ENCODE data around the gene NCL. TPM values are rescaled to one million over a fixed set of nuclear protein-coding genes. Genes with fewer than 3 reads are reported as not detected.

The NCL gene
- total and polyA plus RNA-seq, 2 of the 13 experiments (the other 11 are each of a cell fraction or from before 2014, with no cell fraction given) = 105 to 779 TPM

- TF ChIP-seq, protein P1, sequence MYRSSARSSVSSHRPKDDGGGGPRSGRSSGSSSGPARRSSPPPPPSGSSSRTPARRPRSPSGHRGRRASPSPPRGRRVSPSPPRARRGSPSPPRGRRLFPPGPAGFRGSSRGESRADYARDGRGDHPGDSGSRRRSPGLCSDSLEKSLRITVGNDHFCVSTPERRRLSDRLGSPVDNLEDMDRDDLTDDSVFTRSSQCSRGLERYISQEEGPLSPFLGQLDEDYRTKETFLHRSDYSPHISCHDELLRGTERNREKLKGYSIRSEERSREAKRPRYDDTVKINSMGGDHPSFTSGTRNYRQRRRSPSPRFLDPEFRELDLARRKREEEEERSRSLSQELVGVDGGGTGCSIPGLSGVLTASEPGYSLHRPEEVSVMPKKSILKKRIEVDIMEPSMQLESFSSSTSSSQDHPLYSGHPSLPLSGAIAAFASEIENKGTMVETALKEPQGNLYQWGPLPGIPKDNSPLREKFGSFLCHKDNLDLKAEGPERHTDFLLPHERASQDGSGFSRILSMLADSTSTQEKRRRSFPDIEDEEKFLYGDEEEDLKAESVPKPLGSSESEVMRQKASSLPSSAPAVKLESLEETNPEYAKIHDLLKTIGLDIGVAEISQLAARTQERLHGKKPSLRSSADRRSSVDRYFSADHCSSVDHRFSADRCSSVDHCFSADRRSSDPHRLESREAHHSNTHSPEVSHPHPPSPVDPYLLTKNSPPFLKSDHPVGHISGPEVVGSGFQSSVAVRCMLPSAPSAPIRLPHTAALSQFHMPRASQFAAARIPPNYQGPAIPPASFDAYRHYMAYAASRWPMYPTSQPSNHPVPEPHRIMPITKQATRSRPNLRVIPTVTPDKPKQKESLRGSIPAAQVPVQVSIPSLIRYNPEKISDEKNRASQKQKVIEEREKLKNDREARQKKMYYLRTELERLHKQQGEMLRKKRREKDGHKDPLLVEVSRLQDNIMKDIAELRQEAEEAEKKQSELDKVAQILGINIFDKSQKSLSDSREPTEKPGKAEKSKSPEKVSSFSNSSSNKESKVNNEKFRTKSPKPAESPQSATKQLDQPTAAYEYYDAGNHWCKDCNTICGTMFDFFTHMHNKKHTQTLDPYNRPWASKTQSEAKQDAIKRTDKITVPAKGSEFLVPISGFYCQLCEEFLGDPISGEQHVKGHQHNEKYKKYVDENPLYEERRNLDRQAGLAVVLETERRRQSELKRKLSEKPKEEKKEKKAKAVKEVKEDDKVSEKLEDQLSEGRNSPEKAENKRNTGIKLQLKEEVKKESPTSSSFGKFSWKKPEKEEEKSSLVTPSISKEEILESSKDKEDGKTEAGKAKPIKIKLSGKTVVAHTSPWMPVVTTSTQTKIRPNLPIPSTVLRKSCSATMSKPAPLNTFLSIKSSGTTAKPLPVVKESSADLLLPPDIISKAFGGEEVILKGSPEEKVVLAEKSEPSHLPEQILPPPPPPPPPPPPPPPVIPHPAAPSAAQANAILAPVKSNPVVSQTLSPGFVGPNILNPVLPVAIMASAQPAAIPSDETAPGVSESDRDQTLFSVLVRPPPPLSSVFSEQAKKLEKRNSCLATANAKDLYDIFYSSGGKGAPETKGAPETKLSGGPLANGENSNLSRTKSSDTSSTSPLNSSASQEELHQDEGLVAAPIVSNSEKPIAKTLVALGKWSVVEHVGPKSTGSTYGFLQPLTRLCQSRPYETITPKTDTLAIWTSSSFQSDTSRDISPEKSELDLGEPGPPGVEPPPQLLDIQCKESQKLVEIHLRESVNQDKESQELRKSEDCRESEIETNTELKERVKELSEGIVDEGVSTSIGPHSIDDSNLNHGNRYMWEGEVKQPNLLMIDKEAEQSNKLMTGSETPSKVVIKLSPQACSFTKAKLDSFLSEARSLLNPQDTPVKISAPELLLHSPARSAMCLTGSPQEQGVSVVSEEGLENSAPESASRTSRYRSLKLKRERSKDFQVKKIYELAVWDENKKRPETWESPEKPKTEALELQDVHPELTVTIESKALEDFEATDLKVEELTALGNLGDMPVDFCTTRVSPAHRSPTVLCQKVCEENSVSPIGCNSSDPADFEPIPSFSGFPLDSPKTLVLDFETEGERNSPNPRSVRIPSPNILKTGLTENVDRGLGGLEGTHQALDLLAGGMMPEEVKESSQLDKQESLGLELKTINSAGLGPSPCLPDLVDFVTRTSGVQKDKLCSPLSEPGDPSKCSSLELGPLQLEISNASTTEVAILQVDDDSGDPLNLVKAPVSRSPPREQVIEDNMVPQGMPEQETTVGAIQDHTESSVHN (CRISPR knock-in tag; IDR thresholded peaks at IDR 0.05) = peak; percentile 95
- TF ChIP-seq, protein P2, sequence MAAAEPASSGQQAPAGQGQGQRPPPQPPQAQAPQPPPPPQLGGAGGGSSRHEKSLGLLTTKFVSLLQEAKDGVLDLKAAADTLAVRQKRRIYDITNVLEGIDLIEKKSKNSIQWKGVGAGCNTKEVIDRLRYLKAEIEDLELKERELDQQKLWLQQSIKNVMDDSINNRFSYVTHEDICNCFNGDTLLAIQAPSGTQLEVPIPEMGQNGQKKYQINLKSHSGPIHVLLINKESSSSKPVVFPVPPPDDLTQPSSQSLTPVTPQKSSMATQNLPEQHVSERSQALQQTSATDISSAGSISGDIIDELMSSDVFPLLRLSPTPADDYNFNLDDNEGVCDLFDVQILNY (CRISPR knock-in tag; conservative IDR thresholded peaks at IDR 0.05) = peak; percentile 84
- no peak for TF ChIP-seq ZNF496 (CRISPR knock-in tag; IDR thresholded peaks at IDR 0.05; ENCODE audit: insufficient replicate concordance)
- TF ChIP-seq ZNF253 (CRISPR knock-in tag; IDR thresholded peaks at IDR 0.05; ENCODE audit: borderline replicate concordance) = peak; percentile 94
- TF ChIP-seq BCL6 (CRISPR knock-in tag; IDR thresholded peaks at IDR 0.05) = peak; percentile 39; the same call in 1 of the 2 replicates
- TF ChIP-seq, protein P3, sequence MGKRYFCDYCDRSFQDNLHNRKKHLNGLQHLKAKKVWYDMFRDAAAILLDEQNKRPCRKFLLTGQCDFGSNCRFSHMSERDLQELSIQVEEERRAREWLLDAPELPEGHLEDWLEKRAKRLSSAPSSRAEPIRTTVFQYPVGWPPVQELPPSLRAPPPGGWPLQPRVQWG (CRISPR knock-in tag; IDR thresholded peaks at IDR 0.05; ENCODE audit: borderline replicate concordance, low read depth) = peak; percentile 41; the same call in 1 of the 2 replicates
- peak; percentile 88; the same call in 1 of the 2 replicates for TF ChIP-seq NAIF1 (CRISPR knock-in tag; IDR thresholded peaks at IDR 0.05; ENCODE audit: borderline replicate concordance)
- TF ChIP-seq IRF2 (CRISPR knock-in tag; IDR thresholded peaks at IDR 0.05) = peak; percentile 82
- peak; percentile 92 for TF ChIP-seq FOXM1 (CRISPR knock-in tag; IDR thresholded peaks at IDR 0.05)
- TF ChIP-seq ZNF230 (CRISPR knock-in tag; IDR thresholded peaks at IDR 0.05) = peak; percentile 80
- TF ChIP-seq DZIP1 (CRISPR knock-in tag; IDR thresholded peaks at IDR 0.05) = peak; percentile 98
- TF ChIP-seq TP53 (CRISPR knock-in tag; conservative IDR thresholded peaks at IDR 0.05) = no peak; the same call in 1 of the 2 replicates
- peak; percentile 100 for TF ChIP-seq DMAP1 (CRISPR knock-in tag; IDR thresholded peaks at IDR 0.05)
- TF ChIP-seq YEATS4 (CRISPR knock-in tag; IDR thresholded peaks at IDR 0.05; ENCODE audit: borderline replicate concordance) = peak; percentile 98
- peak; percentile 98 for TF ChIP-seq ZNF543 (CRISPR knock-in tag; IDR thresholded peaks at IDR 0.05)
- peak; percentile 92; the same call in 1 of the 2 replicates for TF ChIP-seq NR1H2 (CRISPR knock-in tag; IDR thresholded peaks at IDR 0.05; ENCODE audit: borderline replicate concordance, low read depth)
- peak; percentile 43 for TF ChIP-seq HDAC2 (CRISPR knock-in tag; IDR thresholded peaks at IDR 0.05)
Observed at GRCh38 chr2:231463698-231464575, at the start of gene NCL (continued).

Data from HepG2 (cell line).